ENCODE results near the gene FAM193B.

FAM193B gene

DNA sequence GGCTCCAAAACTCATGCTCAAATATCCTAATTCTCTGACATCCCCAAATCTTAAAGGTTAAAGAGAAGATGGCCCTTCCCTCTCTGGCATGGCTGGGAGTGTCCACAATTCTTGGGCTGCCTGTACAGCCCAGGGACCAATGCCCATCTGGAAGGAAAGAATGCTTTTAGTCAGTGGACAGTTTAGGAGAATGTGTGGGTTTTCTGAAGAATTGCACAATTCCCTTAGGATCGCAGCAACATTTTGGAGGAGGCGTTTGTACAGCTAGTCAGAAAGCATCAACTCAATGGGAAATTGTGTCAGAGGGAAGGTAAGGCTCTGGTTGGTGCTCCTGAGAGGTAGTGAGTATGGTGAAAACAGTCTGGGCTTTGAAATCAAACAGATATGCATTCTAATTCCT, 15.0 kb downstream of the FAM193B start:
- no peak for TF ChIP-seq SIN3A (IDR thresholded peaks at IDR 0.05; ENCODE audit: borderline replicate concordance, insufficient read depth, low read length)
- TF ChIP-seq, protein P1, sequence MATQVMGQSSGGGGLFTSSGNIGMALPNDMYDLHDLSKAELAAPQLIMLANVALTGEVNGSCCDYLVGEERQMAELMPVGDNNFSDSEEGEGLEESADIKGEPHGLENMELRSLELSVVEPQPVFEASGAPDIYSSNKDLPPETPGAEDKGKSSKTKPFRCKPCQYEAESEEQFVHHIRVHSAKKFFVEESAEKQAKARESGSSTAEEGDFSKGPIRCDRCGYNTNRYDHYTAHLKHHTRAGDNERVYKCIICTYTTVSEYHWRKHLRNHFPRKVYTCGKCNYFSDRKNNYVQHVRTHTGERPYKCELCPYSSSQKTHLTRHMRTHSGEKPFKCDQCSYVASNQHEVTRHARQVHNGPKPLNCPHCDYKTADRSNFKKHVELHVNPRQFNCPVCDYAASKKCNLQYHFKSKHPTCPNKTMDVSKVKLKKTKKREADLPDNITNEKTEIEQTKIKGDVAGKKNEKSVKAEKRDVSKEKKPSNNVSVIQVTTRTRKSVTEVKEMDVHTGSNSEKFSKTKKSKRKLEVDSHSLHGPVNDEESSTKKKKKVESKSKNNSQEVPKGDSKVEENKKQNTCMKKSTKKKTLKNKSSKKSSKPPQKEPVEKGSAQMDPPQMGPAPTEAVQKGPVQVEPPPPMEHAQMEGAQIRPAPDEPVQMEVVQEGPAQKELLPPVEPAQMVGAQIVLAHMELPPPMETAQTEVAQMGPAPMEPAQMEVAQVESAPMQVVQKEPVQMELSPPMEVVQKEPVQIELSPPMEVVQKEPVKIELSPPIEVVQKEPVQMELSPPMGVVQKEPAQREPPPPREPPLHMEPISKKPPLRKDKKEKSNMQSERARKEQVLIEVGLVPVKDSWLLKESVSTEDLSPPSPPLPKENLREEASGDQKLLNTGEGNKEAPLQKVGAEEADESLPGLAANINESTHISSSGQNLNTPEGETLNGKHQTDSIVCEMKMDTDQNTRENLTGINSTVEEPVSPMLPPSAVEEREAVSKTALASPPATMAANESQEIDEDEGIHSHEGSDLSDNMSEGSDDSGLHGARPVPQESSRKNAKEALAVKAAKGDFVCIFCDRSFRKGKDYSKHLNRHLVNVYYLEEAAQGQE (IDR thresholded peaks at IDR 0.05; ENCODE audit: insufficient read depth in 1 of 2, low read depth in 2 of 2, low read length in 2 of 2), result no peak
- no peak for TF ChIP-seq TAF1 (IDR thresholded peaks at IDR 0.05; ENCODE audit: borderline replicate concordance, insufficient read depth, low read length)
- TF ChIP-seq FOXP2 (optimal IDR thresholded peaks at IDR 0.05; ENCODE audit: borderline replicate concordance, extremely low read depth, extremely low read length, insufficient read depth), result no peak
- no peak for TF ChIP-seq POLR2AphosphoS5 (IDR thresholded peaks at IDR 0.05; ENCODE audit: low read depth, low read length)

DNA sequence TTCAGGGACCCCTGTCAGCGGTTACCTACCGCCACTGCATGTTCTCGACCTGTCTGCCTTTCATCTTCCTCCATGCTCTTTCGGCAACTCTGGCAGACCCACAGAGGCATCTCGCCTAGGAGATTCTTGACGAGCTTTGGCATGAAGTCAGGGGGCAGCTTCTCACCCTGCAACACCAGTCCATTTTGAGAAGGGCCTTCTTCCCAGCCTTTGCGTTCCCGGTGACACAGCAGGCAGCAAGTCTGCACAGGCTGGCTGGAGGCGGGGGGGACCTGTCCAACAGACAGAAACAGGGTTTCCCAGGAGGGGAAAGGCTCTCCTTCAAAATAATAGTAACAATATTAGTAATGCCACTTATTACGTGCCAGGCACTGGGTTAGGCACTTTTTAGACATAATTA, 15.5 kb downstream of the FAM193B start:
- TF ChIP-seq TAF1 (IDR thresholded peaks at IDR 0.05; ENCODE audit: borderline replicate concordance, insufficient read depth, low read length) (no peak), SIN3A (IDR thresholded peaks at IDR 0.05; ENCODE audit: borderline replicate concordance, insufficient read depth, low read length) (no peak), FOXP2 (optimal IDR thresholded peaks at IDR 0.05; ENCODE audit: borderline replicate concordance, extremely low read depth, extremely low read length, insufficient read depth) (no peak), POLR2AphosphoS5 (IDR thresholded peaks at IDR 0.05; ENCODE audit: low read depth, low read length) (no peak)
- TF ChIP-seq, protein P1 (IDR thresholded peaks at IDR 0.05; ENCODE audit: insufficient read depth in 1 of 2, low read depth in 2 of 2, low read length in 2 of 2), result no peak

DNA sequence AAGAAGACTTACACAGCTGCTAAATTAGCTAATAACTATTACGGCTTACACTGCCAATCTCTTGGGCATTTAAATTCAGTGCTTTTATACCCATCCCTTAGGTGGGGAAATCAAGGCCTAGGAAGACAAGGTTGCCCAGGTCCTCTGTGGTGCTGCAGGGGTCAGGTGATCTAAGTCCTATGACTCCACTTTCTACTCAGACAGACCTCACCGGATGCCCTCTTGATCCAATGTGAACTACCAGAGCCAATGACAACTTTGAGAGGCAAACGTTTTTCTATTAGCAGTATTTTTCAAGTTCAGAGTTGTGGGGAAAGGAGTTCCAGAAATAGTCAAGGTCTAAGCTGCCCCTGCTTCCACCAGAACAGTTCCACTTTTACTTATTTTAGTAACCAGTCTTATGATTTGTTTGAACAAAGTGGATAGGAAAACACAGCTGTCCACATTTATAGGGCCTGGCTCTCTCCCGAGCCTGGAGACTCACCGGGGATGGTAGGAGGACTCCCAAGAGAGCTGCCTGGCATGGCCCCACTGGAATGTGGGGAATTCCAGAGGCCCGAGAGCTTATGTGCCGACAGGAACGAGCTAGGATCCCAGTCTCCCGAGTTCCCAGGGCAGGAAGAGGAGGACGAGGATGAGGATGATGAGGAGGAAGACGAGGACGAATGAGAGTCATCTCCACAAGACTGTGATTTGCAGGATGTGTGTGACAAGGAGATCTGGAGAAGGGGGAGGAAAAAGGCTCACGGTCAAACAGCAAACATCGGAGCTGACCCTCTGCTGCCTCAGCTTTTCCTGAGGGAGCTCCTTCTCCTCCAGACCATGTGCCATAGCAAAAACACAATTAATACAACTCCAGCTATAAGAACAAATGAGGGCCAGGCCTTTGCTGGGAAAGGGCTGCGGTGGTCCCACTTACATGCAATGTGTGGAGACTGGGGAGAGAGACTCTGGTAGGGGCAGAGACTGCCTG, 16.7 kb downstream of the FAM193B start:
- no peak for TF ChIP-seq SIN3A (IDR thresholded peaks at IDR 0.05; ENCODE audit: borderline replicate concordance, insufficient read depth, low read length)
- TF ChIP-seq, protein P1 (IDR thresholded peaks at IDR 0.05; ENCODE audit: insufficient read depth in 1 of 2, low read depth in 2 of 2, low read length in 2 of 2), result no peak
- TF ChIP-seq TAF1 (IDR thresholded peaks at IDR 0.05; ENCODE audit: borderline replicate concordance, insufficient read depth, low read length), result no peak
- no peak for TF ChIP-seq FOXP2 (optimal IDR thresholded peaks at IDR 0.05; ENCODE audit: borderline replicate concordance, extremely low read depth, extremely low read length, insufficient read depth)
- no peak for TF ChIP-seq POLR2AphosphoS5 (IDR thresholded peaks at IDR 0.05; ENCODE audit: low read depth, low read length)

DNA sequence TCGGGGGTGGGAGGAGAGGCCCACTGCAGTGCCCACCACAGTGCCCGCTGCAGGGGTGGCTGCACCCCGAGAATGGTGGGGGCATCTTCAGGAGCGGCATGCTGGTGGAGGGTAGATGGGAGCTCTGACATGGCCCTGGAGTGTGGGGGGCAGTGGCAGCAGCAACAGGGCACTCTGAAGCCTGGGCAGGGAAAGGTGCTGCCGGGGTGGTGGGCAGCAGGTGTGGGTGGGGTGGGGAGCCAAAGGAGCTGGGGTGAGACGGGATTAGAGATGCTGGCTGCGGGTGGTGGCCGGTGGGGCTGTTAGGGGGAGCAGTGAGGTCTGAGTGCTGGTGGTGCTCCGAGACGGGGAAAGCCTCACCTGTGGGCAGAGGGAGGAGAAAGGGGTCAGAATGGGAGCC, 18.0 kb downstream of the FAM193B start:
- TF ChIP-seq, protein P1 (IDR thresholded peaks at IDR 0.05; ENCODE audit: insufficient read depth in 1 of 2, low read depth in 2 of 2, low read length in 2 of 2), result no peak
- no peak for TF ChIP-seq SIN3A (IDR thresholded peaks at IDR 0.05; ENCODE audit: borderline replicate concordance, insufficient read depth, low read length)
